Hematopoietic multipotent progenitor cell treated with erythropoietin and hydrocortisone succinate and interleukin-3 and kit ligand, for 17 days (in vitro differentiated cells): ENCODE data around the gene POM121L2.
"Not testable (repeated sequence)": the region's sequence is repeated elsewhere in the genome, so short reads cannot be mapped to it uniquely, and the experiment has no call there.

Experiments used
- DNase-seq: peaks from one replicate; pipeline ENCODE4 v3.0.0-alpha.2; 2015; ENCODE audit warnings: low spot score

POM121L2 gene

DNA sequence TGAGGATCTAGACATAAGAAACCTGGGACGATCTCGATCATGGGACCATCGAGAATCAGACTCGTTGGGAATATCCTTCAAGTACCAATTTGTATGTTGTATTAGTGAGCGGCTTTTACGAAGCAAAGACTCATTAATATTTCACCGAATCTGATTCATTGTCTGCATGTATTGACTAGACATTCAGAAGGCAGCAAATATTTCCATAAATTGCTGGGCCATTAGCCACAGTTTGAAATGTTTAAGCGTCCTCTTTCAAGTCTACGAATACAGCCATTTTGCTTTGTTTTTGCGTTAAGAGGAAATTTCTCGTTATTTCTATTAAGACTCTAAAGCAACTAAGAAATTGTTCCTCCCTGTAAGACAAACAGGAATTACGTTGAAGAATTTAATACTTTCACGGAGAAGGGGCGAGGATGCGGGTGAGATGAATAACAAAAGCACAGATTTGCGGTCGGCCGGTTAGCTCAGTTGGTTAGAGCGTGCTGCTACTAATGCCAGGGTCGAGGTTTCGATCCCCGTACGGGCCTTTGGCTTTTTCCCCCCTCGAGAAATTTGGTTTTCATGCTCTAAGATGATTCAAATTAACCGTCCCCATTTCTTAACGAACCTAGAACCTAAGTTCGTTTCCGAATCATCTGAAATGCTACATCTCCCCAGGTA is 18.5 kb downstream of the POM121L2 start:
- DNase-seq, result no peak

DNA sequence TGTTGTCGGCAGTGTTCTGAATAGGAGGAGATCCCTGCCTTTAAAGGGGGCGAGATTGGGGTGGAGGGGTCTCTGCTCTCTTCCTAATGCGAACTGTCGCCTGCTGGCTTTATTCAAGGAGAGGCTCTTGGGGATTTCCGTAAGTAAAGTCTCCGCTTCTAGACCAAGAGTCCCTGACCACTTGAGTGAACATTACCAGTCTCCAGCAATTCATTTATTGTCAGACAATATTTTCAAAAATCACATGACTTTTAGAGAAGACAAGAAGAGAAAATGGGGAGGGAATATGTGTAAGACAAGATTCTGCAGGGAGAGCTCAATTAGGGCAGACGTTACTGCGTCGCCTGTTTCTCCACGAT is 21.2 kb downstream of the POM121L2 start:
- no peak for DNase-seq

DNA sequence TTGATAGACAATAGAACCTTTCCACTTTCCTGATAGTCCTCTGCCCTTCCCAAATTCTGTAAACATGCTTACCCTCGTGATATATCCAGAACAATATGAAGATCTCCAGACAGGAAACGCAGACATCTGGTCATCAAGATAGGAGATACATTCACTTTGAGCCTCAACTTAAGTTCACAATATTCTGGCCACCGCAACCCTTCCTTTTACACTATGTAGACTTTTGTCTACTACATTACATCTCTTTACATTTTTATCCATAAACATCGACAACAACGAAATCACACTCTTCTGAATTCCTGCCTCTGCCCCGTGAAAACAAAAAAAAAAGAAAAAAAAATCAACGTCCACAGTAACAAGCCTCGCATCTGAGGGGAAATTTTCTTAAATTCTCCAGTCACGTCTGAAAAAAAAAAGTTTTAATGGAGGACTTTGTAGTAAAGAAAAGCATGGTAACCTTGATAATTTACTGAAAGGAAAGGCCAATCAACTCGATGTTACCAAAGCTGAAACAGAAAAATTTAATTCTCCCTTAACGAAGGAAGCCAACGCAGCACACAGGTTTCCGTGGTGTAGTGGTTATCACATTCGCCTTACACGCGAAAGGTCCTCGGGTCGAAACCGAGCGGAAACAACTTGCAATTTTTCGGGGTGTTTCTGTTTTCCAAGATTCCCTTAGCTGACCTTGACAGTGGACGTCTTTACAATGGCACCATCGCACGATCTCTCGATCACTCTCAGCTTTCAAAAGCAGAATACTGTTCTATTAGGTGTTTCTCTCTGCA is 21.8 kb downstream of the POM121L2 start:
- DNase-seq, result no peak

DNA sequence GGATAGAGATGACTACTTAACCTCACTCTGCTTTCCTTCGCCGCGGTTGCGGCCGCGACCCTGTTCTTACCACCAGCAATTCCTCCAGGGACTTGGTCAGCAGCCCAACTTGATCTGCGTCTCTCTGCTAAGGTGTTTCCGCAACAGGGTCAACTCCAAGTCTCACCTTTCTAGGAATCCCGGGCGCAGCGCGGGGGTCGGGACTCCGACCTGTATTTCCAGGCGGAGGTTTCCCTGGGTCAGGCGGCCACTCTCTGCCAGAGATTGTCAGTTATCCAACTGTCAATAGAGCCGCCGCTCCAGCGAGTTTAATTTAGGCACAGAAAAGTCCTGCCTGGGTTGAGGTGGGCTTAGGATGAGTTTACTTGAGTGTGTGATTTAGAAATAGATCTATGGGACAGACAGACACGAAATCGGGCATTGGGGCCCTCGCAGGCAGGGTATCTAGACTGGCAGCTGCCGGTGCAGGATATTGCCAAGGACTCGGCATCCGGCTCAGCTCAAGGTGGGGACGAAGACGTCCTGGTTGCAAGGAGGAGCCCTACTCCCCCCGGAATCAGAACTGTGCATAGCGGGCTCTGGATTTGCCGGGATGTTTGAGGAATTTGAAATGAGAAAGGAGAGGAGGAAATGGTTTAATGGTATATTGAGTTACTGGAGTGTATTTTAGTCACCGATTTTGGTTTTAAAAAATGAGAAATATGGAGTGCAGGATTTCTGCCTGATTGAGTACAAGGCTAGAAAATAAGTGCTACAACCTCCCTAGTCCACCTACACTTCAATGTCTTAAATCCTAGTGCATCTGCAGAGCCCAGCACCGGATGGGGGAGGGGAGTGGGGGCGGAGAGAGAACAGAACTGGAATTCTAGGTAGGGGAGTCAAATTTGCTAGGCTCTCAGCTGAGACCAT is 23.7 kb downstream of the POM121L2 start:
- DNase-seq, result no peak

DNA sequence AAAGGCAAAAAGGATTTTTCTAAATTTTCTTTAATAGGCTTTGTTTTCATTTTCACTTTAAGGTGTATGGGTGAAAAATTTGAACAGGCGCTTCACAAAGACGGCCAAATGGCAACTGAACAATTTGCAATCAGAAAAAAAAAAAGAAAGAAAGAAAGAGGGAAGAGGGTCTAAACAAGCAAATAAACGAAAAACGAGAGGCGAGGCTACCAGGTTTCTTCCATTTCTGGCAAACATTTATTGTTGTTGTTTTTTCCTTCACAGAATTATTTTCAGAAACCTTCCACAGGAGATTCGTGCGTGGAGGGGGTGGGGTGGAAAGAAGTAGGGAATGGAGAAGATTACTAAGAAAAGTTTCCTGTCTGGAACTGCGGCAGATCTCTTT is 24.3 kb downstream of the POM121L2 start:
- no peak for DNase-seq

DNA sequence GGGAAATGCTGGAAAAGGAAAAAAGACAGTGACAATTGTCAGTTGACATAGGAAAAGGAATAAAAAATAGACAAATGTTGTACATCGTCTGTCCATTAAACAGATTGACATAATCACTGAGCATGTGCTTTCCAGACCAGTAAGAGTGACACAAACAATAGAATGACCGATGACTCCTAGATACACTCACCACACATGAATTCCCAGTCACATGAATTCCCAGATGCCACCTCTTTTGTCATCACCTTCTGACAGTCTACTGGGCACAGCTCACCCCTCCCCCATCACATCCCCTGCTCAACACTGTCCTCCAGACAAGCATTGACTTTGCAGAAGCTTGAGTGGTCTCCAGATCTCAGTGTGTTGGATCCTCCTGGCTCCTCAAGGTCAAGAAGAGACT is 25.9 kb downstream of the POM121L2 start:
- DNase-seq, result no peak

DNA sequence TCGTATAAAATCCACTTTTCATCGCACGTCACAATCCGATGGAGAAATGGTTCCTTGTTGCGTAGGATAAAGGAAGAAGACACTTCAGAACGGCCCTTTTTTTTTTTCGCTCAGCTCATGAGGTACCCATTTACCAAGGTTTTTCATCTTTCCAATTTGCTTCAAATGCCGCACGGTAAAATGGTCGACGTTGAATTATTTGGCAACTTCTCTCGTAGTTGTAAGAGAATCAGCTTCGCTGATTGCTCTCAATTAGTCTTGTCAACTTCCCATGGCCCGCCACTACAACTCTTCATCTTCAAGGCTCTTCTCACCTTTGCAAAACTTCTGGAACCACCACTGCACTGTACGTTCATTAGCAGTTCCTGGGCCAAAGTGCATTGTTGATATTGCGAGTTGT is 28.8 kb downstream of the POM121L2 start:
- DNase-seq, result no peak

DNA sequence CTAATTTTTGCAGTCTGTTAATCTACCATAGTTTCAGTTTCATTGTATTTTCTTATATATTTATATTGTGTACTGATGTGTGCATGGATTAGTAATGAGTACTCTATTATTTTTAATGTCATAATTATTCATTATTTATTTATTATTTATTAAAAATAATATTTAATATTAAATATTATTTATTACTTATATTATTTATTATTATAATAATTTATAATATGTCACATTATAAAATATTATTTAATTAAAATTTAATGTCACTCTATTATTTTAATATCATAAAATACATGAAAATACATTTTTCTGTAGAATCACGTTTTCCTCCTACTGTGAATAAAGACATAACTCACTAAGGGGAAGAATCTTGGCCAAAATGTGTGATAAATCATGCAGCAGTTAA is 30.5 kb downstream of the POM121L2 start:
- no peak for DNase-seq

DNA sequence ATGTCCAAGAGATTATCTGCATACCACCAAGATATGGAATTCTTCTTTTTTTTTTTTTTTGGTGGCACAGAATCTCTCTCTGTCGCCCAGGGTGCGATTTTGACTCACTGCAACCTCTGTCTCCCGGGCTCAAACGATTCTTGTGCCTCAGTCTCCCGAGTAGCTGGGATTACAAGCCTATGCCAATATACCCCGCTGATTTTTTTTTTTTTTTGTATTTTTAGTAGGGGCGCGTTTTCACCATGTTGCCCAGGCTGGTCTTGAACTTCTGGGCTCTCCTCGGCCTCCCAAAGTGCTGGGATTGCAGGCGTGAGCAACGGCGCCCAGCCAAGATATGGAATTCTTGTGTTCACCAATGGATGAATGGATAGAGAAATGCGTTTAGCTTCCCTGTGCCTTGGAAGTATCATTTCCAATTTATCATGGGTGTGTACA is 31.0 kb downstream of the POM121L2 start:
- no peak for DNase-seq

DNA sequence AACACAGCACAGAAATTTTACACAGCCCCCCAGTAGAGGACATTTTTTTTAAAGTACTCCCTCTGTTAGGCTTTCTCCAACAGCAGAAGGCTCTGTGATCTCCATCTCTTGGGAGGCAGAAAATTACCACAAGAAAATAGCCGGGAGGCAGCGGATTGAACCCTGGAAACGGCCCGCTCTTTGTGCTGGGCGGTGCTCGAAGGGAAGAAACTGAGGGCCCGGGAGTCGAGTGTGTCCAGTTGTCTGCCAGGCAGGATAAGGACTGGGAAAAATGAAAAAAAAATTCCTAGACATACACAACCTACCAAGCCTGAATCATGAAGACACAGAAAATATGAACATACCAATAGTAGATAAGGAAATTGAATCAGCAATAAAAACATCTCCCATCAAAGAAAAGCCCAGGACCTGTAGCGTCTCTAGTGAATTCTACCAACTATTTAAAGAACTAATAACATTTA is 31.5 kb downstream of the POM121L2 start:
- no peak for DNase-seq

DNA sequence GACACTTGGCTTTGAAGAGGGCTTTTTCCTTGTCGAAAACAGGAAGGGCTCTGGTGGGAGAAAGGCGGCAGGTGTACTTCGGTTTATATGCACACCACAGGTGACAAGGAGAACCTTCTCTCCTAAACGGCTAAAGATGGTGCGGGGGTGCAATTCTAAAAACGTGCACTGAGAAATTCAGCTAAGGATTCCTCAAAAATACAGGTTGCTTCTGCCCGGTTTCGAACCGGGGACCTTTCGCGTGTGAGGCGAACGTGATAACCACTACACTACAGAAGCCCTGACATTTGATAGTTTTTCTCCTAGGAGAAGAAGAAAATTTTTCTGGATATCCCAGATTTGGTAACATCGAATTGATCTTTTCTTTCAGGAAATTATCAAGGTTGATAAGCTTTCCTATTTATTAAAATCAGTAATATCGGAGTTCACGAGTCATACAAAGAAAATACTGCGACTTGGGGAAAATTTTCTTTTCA is 32.0 kb downstream of the POM121L2 start:
- no peak for DNase-seq

DNA sequence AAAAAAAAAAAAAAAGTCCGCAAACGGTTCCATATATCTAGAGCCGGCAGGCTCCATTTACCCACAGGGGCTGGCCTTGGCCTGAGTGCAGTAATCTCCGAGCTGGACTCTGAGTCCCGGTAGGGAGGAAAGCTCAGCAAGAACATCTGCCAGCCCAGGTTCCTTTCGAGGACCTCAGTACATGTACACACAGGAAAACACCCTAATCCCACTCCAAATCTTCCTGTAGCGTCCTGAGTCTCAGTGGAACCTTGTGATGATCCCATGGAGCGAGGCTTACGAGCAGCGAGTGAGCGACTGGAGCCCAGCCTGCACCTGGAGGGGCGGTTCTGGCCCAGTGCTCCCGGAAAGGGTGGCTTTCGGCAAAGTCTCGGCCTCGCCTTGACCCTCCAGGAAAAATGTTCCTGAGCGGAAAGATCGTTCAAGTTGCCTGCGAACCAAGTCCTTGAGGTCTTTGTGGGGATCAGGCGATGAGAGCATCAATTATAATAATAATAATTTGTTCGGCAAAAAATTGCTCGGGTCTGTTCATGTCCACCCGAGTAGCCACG is 32.5 kb downstream of the POM121L2 start:
- no peak for DNase-seq

DNA sequence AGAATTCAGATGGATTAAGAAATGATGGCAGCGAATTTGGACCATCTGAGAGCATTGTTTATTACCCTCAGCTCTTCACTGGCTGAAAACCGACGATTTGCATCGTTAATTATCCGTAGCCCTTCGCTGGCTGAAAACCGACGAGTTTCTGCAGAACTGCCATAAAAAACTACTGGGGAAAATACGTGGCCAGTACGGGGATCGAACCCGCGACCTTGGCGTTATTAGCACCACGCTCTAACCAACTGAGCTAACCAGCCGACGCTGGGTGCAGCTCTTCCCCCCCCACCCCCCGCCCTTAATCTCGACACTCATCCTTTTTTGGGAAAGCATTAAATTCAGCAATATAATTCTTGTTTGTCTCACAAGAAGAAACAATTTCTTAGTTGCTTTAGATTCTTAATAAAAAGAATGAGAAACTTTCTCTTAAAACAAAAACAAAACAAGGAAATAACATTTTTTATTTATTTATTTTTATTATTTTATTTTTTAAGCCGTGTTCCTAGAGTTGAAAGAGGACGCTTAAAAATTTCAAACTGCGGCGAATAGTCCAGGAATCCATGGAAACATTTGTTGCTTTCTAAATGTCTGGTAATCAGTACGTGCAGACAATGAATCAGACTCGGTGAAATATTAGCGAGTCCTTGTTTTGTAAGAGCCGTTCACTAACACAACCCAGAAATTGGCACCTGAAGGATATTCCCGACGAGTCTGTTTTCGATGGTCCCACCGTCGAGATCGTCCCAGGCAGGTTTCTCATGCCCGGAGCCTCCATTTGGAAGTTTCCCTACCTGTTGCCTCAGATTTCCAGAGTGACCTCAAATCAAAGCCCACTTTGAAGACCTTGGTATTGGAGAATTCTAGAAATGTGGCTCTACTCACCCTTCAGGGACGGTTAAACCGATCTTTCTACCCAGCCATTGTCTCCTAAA is 36.8 kb downstream of the POM121L2 start:
- no peak for DNase-seq

DNA sequence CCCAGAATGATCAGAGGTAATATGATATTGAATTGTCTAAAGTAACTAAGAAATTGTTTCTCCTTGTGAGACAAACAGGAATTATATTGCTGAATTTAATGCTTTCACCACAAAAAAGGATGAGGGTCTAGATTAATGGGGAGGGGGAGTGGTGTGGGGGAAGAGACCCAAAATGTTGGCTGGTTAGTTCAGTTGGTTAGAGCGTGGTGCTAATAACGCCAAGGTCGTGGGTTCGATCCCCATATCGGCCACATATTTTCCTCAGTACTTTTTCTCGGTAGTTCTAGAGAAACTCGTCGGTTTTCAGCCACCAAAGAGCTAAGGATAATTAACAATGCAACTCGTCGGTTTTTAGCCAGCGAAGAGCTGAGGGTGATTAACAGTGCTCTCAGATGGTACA is 38.3 kb downstream of the POM121L2 start:
- DNase-seq, result no peak

DNA sequence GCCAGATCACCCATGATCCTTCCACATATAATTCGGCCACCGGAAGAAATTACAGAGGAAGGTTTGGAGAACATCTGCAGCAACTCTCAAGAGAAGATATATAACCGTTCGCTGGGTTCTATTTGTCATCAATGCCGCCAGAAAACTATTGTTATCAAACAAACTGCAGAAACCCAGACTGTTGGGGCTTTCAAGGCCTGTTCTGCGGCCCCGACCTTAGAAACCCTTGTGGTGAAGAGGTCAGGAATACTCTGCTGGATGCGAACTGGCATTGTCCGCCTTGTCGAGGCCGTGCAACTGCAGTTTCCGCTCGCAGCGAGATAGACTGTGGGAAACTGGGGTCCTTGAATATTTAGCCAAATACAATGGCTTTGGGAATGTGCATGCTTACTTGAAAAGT is 43.3 kb downstream of the POM121L2 start:
- DNase-seq, result no peak

DNA sequence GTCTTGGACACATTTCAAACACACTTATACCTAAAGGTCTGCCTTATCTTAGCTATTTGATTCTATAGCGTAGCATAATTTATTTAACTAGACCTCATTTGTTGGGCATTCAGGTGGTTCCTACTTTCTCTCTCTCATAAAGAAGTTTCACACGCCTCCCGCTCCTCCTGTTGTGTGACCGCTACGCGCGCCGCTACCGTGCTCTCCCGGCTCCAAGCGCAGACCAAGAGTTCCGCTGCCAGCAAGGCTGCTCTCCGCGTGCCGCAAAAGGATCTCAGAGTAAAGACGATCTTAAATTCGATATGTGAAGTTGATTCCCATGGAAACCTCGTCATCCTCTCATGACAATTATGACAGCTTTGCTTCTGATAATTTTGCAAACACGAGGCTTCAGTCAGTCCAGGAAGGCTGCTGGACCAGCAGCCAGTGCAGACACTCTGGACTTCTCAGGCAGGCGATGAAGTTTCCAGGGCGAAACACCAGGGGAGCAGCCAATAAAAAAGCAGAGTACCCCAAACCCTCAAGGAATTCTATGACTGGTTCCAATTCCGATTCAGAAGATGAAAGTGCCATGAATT is 44.1 kb downstream of the POM121L2 start:
- DNase-seq, result no peak

DNA sequence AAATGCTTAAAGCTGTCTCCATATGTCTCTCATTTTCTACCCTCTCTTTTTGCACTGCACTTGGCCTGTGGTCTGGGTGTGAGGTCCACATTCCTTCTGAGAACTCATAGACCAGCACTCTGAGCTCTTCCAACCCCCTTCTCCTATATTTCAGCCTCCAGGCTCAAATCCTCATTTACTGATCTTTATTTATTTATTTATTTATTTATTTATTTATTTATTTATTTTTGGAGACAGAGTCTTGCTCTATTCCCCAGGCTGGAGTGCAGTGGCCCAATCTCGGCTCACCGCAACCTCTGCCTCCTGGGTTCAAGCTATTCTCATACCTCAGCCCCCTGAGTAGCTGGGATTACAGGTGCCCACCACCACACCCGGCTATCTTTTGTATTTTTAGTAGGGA is 45.1 kb downstream of the POM121L2 start:
- DNase-seq, result not testable (repeated sequence)

DNA sequence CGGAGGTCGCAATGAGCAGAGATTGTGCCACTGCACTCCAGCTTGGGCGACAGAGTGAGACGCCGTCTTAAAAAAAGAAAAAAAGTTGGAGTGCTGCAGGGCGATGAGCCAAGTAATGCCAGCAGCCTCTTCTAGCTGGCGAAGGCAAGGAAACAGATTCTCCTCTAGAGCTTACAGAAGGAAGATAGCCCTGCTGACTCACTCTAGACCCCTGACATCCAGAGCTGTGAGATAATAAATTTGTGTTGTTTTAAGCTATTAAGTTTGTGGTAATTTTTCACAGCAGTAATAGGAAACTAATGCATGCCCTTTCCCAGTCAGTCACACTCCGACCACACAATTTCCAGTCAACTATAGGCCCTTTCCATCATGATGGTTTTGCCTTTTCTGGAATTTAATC is 48.2 kb downstream of the POM121L2 start:
- no peak for DNase-seq

DNA sequence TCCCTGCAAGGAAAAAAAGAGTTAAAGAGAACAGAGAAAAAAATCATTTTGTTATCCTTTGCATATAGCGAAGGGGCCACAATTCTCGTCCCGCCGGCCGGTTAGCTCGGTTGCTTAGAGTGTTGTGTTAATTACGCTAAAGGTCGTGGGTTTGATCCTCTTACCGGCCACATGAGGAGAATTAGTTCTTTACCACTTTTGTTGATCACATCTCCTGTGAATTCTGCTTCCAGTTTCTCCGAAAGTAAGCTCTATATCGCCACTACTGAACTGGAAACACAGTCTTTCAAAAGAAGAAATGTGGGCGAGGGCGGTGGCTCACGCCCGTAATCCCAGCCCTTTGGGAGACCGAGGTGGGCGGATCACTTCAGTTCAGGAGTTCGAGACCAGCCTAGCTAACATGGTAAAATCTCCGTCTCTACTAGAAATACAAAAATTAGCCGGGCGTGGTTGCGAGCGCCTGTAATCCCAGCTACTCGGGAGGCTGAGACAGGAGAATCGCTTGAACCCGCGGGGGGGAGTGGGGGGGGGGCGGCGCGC is 51.2 kb downstream of the POM121L2 start:
- no peak for DNase-seq

DNA sequence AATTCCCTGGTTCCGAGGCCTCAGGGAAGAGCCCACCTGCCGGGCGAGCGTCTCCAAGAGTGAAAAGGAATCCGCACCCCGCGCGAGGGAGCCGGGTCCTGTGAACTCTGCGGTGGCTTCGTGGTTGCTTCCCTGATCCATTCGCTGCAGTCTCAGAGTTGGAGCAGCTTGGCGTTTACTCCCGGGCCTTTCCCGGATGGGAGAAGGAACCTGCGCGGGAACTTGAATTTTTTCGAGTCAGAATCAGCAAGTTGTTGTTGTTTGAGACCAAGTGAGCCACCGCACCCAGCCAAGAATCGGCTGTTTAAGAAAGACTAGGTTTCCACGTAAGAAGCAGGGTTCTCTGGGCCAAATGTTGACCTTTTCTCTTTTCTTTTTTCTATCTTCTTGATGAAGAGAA is 51.7 kb downstream of the POM121L2 start:
- DNase-seq, result no peak
